ENCODE data around the gene PELI2.

DNA sequence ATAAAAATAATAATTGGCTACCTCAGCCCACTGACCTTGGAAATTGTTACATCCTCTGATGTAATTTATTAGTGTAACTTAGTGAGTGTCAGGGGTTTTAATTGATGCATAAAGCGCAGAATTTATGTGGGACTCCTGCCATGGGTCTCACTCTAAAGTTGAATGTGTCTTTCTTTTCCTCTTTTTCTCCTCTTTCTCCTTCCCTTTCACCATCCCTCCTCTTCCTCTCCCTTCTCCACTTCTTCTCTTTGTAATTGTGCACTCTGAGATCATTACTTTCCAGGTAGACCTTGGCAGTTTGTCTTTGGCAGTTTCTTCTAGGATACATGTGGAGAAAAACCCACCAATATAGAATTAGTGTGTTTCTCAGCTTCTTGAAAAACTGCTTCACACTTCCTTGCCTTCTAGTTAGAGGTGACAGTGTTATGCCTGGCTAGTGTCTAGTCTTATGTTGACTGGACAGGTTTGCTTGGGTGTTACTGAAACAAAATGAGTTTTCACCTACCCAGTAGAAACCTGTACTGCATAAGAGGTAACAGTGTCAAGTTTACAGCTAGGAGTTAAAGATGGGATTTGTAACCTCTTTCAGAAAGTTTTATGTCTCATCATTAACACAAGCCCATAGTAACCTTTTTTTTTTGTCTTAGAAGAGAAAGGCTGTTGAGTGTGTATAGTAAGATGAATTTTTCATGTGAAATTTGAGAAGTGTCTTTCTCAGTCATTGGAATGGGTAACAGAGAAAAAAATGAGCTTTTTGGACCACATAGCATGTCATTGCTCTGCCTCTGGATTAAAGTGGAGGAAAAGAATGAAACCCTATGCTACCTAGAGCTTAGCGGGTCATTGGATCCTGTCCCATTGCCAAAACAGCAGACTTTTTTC, 18.6 kb downstream of the PELI2 start:
- TF ChIP-seq, protein P1, sequence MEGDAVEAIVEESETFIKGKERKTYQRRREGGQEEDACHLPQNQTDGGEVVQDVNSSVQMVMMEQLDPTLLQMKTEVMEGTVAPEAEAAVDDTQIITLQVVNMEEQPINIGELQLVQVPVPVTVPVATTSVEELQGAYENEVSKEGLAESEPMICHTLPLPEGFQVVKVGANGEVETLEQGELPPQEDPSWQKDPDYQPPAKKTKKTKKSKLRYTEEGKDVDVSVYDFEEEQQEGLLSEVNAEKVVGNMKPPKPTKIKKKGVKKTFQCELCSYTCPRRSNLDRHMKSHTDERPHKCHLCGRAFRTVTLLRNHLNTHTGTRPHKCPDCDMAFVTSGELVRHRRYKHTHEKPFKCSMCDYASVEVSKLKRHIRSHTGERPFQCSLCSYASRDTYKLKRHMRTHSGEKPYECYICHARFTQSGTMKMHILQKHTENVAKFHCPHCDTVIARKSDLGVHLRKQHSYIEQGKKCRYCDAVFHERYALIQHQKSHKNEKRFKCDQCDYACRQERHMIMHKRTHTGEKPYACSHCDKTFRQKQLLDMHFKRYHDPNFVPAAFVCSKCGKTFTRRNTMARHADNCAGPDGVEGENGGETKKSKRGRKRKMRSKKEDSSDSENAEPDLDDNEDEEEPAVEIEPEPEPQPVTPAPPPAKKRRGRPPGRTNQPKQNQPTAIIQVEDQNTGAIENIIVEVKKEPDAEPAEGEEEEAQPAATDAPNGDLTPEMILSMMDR (conservative IDR thresholded peaks at IDR 0.05; ENCODE audit: low read depth in 2 of 2): no peak
- TF ChIP-seq NANOG (IDR thresholded peaks at IDR 0.05; ENCODE audit: borderline replicate concordance) (no peak), POLR2AphosphoS5 (IDR thresholded peaks at IDR 0.05; ENCODE audit: low read depth) (no peak), EZH2 (IDR thresholded peaks at IDR 0.05; ENCODE audit: low read depth, unreplicated experiment) (no peak), EZH2phosphoT487 (IDR thresholded peaks at IDR 0.05; ENCODE audit: unreplicated experiment) (no peak), REST (IDR thresholded peaks at IDR 0.05; ENCODE audit: unreplicated experiment) (no peak), CREB1 (CRISPR knock-in tag; IDR thresholded peaks at IDR 0.05; ENCODE audit: low read depth) (no peak)

Measured in GM23338 (cell line).